ENCODE results near the gene GNG4. TPM values are rescaled to one million over a fixed set of nuclear protein-coding genes. Genes with fewer than 3 reads are reported as not detected.

Gene GNG4
- polyA plus RNA-seq, 1 donor from 2014 or later: not detected

Other genes starting within 250 kb of the GNG4 start
- gene B3GALNT2, start 145.3 kb downstream of the GNG4 start, polyA plus RNA-seq: 3.5 TPM
- gene LYST, start 217.1 kb upstream of the GNG4 start, polyA plus RNA-seq: 29.4 TPM

Data from IgD-negative memory B cell (primary cell).